Ureter (tissue), 1 donor: ENCODE results near the gene PRKG1. TPM values are rescaled to one million over a fixed set of nuclear protein-coding genes. Genes with fewer than 3 reads are reported as not detected.

Experiments
- DNase-seq: peaks from one replicate; pipeline ENCODE4 v3.0.0-alpha.2; 2020; ENCODE audit warnings: low spot score
- total RNA-seq: library from RNA; stranded (reverse); gene quantifications from one replicate; pipeline ENCODE4 v1.2.4, GENCODE V29; 2023
- donor health status: DM: yes; HTN: yes; CAD: no.

PRKG1 gene
- total RNA-seq, 1 donor from 2014 or later = 25.4 TPM

DNA sequence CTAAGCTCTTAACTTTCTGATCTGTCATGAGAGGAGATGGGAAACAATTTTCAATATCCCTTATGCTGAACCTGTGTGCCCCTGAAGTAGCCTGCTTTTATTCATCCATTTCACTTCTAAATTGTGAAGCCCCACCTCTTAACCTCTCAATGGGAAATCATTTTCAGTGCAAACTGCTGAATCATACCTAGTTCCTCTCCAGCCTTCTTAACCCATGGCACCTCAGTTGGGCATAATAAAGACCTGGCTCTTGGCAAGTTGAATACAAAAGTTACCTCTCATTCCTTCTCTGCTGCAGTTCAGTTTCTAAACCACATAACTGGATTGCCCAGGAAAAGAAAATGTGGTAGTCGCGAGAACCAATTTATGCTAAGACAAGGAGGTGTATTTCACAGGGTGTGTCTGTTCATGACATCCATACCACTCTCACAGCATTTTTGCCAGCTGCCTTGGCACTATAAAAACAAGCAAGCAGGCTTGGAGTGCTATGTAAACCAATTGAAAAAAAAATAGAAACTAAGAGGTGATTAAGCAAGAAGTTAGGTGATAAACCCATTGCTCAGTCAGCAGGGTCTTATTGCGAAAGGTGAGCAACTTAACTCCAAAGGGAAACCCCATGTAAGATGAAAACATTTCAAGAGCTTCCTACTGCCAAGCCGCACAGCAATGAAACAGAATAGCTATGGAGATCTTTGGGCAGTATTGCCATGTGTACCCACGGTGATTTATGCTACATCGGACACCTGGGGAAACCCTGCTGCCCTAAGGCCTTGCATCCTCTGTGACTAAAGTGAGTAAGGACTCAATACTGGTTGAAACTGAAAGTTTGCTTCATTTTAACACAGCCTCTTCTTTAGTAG, 1182.8 kb downstream of the PRKG1 start:
- DNase-seq = no peak

DNA sequence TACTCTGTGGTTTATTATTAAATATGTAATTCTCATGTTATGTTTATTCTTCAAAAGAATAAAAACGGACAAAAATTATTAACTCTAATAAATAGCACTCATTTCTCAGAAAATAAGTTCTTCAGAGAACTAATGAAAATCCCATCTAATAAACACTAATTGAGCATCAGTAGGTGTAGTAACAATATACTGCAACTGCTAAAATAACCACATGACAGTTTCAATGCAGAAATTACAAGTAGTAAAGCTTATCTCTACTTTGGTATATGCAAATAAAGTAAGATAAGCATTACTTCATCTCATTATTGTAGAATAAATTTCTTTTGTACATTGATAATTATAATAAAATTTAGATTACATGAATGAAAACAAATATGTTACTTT, 1183.4 kb downstream of the PRKG1 start:
- no peak for DNase-seq

DNA sequence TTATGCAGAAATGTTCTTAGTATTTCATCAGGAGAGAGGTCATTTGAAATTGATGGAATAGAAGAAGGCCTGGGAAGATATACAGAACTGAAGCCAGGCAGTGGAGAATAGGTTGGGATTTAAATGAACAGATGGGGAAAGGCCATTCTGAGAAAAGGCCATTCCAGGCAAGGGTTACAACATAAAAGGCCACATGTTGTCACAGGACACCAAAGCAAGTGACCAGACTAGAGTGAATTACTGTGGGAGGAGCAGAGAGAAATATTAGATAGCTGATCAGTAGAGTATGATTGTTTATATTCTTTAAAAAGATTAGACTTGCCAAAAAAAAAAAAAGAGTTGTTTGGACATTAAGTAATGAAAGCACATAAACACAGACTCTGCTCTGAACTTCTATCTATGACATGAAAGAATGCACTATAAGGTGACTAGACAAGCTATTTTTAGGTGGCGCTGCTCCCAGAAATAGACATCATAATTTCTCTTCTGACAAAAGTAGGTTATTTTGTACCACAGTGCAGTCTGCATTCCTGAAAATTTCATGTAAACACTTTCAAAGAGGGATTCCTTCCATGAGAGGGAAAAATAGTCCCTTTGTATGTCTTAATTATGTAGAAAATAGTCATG, 1184.6 kb downstream of the PRKG1 start:
- no peak for DNase-seq

DNA sequence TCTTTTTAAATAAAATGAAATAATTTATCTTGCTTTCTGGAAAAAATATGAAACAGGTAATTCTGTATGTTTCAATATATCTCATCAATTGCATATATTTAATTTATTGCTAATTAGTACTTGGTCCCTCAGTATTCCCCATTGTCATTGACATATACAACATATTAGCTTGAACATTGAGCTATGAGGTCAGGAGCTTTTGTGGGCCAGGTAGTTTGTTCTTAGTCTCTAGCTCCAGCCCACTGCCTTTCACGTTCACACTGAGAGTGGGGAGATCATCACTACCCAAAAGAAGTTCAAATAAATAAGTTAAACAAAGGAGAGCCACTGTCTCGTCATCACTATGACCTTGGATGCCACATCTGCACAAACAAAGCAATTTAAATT, 1185.1 kb downstream of the PRKG1 start:
- no peak for DNase-seq

DNA sequence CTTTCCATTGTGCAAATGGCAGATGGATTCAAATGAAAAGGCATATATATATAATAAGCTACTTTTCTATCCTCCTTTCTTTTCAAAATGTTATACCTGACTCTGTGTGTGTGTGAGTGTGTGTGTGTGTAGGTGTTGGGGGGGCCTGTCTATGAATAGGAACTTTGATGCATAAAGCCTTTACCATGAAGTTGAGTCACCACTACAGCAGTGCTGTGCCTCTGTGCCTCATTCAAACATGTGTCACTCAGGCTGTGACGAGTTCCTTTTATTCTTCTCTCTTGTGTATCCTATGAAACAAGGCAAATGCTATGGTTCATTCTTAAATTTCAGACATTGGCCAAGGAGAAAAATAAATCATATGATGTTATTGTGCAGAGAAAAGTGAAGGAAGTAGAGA, 1187.1 kb downstream of the PRKG1 start:
- no peak for DNase-seq

DNA sequence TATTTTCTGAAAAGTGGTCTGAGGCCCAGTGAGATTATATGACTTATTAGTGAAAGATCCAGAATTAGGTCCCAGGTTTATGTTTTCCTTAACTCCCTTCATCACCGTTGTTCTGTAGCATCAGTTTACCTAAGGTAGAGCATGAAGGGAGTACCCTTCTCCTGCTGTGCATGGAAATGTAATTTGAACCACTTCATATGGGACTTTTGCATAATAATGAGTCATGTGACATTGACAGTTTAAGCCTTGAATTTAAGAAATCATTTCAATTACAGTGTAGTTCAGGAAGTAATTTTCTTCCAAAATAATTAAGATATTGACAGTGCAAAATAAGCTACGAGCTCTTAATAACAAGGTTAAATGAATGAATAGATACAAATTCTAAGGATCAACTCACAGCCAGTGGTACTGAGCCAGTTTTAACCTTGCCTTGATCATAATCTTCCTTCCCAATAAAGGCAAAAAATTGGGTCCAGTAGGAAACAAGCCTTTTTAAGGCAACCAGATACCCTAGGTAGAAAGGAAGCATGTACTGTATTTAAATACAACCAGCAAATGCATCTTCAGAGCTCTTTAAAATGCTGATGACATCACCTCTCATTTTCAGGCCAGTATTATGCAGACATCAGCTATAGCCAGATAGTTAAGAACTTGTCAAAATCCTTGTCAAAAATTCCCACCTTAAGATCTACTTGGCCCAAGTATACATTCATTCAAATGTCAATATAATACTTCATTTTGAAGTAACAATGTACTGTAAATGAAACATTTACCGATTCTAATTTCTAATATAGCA, 1191.0 kb downstream of the PRKG1 start:
- DNase-seq = no peak

DNA sequence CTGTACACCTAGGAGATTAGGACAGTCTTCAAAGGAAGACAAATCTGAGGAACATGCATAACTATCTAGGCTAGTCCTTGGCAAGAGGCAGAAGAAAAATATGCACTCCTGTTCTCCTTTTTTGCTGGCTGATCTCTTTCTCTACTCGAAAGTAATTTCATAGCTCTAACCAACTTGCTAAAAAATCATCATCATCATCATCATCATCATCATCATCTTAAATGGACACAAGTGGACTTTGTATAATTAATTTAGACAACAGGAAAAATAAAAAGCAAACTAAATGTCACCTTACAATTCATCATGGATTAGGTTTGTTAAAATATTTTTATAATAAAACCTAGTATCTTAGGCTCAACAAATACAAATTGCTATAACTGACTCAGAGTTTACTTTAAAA, 1192.6 kb downstream of the PRKG1 start:
- no peak for DNase-seq

DNA sequence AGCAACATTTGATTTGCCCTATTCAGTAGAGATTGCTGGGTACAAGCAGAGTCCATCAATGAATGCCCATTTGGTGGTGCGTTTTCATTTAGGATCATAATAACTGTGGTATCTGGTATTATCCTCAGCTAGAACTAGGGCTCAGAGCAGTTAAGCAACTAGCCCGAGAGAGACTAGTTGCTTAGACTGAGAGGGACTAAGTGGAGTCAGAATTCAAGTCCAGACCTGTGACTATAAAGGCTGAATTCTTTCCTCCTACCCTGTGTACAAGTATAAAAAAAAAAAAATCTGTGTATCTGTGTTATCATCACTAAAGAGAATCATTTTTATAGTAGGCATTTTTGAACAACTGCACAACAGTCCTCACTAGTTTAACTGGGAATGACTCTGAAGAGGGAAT, 1194.5 kb downstream of the PRKG1 start:
- no peak for DNase-seq

DNA sequence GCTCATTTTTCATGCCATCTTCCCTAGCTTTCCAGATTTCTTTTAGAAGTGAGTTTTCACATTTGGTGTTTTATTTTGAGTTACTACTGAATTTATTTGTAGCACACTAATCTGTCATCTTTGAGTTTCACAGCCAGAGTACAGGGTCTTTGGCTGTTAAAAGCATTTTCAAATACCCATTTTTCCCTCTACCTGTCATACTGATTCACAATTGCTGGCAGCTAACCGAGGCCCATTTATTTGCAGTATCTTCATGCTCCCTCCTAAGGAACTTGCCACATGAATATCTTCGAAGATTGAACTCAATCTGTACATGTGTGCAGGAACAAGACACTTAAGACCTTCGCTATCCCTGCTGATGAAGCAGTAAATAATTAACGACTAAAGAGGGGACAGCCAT, 1194.9 kb downstream of the PRKG1 start:
- no peak for DNase-seq

DNA sequence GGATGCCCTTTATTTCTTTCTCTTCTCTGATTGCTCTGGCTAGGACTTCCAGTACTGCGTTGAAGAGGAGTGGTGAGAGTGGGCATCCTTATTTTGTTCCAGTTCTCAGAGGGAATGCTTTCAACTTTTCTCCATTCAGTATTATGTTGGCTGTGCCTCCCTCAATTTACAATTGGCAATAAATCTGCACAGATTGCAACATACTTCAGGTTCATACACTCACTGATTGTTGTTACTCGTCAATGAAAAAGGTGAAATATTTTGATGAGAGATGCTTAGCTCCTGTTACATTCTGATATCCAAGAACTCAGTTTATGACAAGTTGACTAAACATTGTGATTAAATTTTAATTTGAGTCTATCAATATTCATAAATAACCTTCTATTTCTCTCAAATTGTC, 1201.9 kb downstream of the PRKG1 start:
- DNase-seq = no peak

DNA sequence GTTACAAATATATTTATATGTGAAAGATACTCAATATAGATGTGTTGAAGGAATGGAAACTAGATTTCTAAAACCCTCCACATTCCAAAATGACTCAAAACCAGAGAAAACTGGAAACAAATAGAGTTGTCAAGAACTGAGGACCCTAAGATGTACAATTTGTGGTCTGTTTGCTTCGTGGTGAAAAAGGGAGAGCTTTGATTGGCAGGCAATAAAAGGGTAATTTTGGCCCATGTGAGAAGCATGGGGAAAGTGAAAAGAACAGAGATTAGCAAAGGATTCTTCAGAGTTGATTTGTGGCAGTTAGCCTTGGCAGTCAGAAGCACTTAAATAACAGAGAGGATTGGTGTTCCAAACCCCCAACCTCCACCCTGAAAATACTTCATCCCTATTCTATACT, 1202.7 kb downstream of the PRKG1 start:
- DNase-seq = no peak

DNA sequence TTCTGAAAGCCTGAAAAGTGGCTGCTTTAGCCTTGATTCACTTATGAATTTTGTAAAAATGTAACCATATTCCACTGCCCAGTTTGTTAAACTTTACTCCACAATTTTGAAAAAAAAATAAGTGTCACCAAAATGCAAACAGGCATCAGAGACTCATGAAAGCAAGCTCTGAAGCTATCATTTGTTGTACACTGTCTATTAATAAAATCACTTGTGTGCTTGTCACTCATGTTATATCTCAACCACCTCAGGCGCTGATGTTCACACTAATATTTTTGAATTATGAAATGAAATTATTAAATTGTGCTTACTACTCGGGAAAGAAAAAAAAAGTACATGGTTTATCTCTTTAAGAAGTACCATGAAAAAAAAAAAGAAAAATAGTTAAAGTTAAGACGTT, 1205.3 kb downstream of the PRKG1 start:
- no peak for DNase-seq

DNA sequence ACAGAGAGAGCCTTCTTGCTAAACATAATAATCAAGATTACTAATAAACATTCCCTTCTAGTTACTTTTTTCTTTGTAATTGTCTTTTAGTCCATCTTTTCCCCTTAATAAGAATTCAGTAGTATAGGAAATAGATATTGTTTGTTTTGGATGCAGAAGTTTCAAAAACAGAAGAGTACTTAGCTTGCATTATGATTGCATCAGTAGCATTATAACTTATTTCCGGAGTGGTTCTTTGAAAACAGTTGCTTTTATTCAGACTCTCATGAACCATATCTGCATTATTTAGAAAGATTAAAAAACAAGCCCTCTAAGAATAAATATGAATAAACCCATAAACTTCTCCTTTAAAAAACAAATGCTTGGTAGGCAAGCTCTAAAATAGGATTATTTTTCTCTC, 1205.8 kb downstream of the PRKG1 start:
- DNase-seq = no peak

DNA sequence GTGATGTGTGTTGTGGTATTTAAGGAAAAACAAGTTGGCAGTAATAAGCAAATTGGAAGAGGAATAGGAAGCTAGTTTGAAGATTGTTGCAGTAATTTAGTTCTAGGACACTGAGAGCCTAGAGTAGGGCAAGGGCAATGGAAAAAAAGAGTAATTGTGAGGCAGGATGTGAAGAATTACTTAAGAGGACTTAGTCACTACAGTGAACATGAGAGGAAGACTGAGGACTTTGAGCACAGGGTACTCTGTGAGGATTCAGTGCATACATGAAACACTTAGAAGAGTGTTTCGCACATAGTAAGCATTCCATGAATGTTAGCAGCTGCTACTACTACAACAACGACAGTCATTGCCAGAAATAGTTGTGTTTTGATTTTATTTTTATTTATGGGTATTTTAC, 1208.9 kb downstream of the PRKG1 start:
- DNase-seq = no peak

DNA sequence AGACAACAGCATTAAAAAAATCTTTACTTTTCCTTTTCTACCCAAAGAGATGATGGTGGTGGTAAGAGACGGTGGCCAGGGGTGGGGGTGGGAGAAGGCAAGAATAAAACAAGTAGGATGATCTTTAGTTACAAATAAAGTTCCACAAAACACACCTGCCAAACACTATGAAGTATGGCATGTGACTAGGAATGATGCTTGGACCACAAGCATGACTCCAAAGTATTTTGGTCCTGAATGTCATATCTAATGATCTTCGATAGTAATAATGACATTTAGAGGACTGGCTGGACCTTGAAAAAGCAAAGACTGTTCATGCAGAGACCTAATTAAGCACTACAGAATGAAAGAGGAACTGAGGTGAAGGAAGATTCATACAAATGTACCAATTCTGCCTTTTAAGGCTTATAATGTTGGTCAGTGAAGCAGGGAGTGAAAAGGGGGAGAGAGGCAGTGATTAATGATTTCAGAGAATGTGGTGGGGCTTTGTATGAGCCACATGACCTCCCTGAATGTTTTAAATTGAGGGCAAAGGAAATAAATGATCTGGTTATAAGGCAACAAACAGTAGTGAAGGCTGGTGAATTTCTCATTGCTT, 1210.2 kb downstream of the PRKG1 start:
- DNase-seq = no peak

DNA sequence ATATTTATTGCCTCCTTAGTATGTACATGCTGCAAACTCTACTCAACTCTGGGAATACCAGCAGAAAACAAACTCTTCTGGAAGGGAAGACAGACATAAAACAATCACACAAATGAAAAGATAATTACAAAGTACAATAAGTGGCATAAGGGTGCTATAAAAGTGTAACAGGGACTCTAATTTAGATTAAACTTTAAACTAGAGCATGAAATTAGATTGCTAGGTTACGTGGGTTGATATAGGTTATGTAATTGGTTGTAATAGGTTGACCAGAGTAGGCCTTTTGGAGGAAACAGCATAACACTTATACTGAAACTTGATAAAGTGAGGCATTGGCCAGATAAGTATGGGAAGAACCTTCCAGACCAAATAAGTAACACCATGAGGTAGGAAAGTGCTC, 1213.6 kb downstream of the PRKG1 start:
- no peak for DNase-seq

DNA sequence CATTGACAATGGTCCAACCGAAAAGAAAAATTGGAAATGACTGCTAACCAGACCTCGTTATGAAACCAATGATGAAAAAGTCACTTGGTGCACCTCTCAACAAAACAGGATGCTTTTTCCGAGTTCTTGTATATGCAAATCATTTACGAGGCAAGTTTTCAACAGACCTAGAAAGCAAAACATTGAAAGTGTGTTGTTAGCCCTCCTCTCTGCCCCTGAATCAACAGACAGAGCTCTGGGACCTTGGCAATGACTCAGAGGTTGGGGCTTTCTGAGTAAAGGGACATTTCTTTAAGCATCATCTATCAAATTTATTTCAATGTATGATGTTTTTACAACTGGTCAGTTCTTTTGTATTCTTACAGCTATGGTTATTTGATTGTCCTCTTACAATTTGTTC, 1223.5 kb downstream of the PRKG1 start:
- DNase-seq = no peak

DNA sequence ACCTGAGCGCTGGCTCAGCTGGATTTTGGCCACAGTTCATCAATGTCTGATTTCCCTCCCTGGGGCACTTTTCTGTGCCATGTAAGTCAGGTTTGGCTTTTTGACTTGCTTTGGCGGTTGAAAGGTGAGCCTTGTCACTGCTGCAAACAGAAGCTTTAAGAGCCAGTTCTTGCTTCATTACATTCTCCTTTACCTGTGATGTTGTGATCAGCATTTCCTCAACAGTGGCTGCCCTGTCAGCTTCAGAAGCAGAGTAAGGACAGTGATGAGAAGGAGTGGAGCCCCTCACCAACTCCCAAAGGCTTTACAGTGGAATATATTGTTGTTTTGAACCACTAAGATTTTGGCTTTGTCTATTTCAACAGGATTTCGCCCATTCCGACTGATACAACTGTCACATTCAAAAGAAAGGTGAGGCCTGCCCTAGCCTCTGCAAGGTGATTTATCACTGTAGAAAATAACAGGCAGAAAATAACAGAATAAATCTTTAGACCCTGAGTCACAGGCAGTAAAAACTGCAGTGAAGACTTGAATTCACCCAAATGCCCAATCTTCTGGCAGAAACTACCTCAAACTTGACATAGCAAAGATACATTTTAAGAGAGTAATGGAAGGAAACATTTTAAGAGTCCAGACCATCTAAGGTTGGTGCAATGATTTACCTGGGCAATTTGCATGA, 1226.5 kb downstream of the PRKG1 start:
- DNase-seq = no peak

DNA sequence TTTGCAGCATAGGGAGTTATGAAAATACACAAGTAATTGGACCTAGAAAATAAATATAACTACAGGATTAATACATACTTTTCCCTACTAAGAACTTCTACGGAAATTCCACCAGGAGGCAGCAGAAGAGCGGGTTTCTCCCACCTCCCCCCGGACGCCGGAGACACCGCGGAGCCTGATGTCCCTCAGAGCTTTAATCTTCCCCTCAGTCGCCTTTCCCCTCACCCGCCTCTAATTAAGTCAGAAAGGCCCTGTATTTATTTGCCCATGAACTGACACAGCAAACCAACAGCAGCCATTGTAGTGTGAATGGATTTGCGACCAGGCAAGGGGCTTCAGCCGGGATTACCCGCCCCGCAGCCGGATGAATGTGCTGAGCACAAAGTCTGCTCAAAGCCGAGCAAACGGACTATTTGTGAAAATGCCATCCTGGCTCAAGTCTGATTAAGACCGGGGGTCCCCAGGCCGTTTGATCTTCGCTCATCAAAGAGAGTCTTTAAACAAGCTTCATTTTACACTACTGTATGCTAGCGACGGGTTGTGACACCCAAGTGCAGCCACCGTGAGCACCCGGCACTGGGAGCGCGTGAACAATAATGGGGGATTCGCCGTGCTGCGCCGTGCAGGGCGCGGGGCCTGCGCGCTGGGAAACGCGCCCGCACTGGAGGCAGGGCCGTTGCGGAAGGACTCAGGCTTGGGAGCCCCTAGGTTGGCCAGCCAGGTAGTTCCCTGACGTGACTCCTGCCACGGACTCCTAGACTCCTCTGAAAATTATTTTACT, 1234.2 kb downstream of the PRKG1 start:
- DNase-seq = no peak

DNA sequence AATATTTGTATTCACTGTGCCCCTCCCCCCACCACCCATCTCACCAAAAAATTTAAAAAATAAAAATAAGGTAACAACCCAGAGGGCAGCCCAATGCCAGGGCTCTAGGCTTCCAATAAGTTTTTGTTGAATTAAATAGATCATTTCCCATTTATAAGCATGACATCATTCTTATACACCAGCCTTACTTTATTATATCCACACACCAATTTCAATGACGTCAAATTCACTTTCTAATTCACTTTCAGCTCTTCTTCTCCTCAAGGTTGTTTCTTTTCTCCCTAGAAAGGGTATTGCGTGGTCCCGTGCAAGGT, 1238.6 kb downstream of the PRKG1 start:
- no peak for DNase-seq

DNA sequence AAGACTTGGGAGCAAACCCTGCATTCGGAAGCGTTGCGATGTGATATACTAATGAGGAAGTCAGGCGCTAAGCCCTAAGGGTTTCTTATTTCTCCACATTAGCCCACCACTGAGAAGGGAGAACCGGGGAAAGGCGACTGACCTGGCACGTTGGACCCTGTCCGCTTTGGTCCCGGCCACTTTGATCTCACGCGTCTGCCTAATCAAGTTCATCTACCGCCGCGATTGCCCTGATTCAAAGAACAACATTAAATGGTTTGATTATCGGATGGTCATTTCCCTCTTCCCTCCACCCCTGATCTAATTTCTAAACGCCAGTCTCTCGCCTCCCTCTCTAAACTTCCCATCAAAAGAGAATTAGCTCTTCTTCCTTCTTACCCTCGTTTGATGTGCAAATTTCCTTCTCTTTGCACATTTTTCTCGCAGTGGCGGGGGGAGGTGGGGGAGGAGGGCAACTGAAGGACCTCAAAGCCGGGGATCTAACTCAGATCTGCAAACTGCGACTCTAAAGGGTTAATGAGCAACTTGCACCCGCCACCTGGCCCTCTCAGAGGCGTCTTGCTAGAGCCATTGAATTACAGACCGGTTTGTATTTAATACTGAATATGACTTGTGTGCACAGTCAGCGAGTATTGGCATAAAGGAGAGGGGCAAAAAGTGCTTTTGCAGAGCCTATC, 1239.1 kb downstream of the PRKG1 start:
- no peak for DNase-seq
